HepG2 (cell line): ENCODE measurements around the gene DCPS. TPM values are rescaled to one million over a fixed set of nuclear protein-coding genes. Genes with fewer than 3 reads are reported as not detected.

Experiments used
- ATAC-seq: fragments of 200-7000 bp; cut with Tn5 transposase; 3 replicates; pipeline ENCODE4 v1.9.1; 2020; ENCODE audit warnings: mild to moderate bottlenecking, moderate library complexity
- BruUV-seq: library from RNA; stranded (reverse); fragments of 400-500 nt; replicated peaks from 2 replicates; lab custom pipeline; 2021; lab: Mats Ljungman, UMichigan
- CTCF ChIA-PET: fragments of 300-600 bp; formaldehyde crosslinking; extraction: SDS; loops from one replicate; lab custom pipeline; 2021; ENCODE audit warnings: low total read pairs, inconsistent platforms, low intra/inter-chr PET ratio; lab: Yijun Ruan, JAX
- POLR2A ChIA-PET: fragments of 350-600 bp; sonication (Branson Sonifier 250); formaldehyde crosslinking; loops from one replicate; lab custom pipeline; 2020; ENCODE audit warnings: antibody characterized with exemption, inconsistent platforms; lab: Yijun Ruan, JAX
- DNase-seq: peaks from one replicate; pipeline ENCODE4 v3.0.0-alpha.2; 2015; ENCODE audit warnings: low spot score
- FAIRE-seq: peaks from 3 replicates; lab custom pipeline; 2011; peaks lifted over from hg19 to GRCh38; lab: Jason Lieb, UNC
- H2AFZ ChIP-seq: one replicate; pipeline ENCODE4 v1.6.1; 2011; ENCODE audit warnings: low read length, inconsistent platforms
- H3K27ac ChIP-seq: fragments of 300-600 bp; 3 replicates; pipeline ENCODE4 v1.8.0; 2011; ENCODE audit warnings: mixed run types, mild to moderate bottlenecking, mixed read lengths, low read length, inconsistent platforms; ENCODE audit not compliant: insufficient read depth; ENCODE audit errors: extremely low read length
- H3K27me3 ChIP-seq, 2 experiments: fragments of 200-600 bp in 1 of 2; 2 replicates in 1 of 2; 3 replicates in 1 of 2; pipeline versions ENCODE4 v1.6.0 to v1.8.0; 2011; ENCODE audit warnings: low read length in 2 of 2, mild to moderate bottlenecking in 2 of 2, moderate library complexity in 2 of 2, inconsistent platforms in 1 of 2; ENCODE audit not compliant: insufficient read depth in 2 of 2, control insufficient read depth in 1 of 2
- H3K36me3 ChIP-seq, 2 experiments: fragments of 200-600 bp in 1 of 2; replicated peaks in 1 of 2; 2 replicates in 1 of 2; 3 replicates in 1 of 2; pipeline versions ENCODE4 v1.5.1 to v1.8.0; 2011; ENCODE audit warnings: low read length in 2 of 2, inconsistent platforms in 1 of 2; ENCODE audit not compliant: insufficient read depth in 2 of 2, control insufficient read depth in 1 of 2
- H3K4me1 ChIP-seq: 2 replicates; pipeline ENCODE4 v1.5.1; 2012; ENCODE audit warnings: low read length, inconsistent platforms; ENCODE audit not compliant: insufficient read depth
- H3K4me2 ChIP-seq: 2 replicates; pipeline ENCODE4 v1.6.0; 2011; ENCODE audit warnings: low read depth, low read length, inconsistent platforms
- H3K4me3 ChIP-seq, 3 experiments: fragments of 200-600 bp in 1 of 3; sonication (generic), shearing (Covaris generic) in 1 of 3; replicated peaks in 1 of 3; 2 replicates each; pipeline ENCODE4 v1.5.1; 2011 to 2016; ENCODE audit warnings: low read length in 3 of 3, inconsistent platforms in 2 of 3, low read depth in 2 of 3, mild to moderate bottlenecking in 2 of 3, control low read depth in 1 of 3, mixed read lengths in 1 of 3; ENCODE audit not compliant: insufficient read depth in 1 of 3
- H3K79me2 ChIP-seq: one replicate; pipeline ENCODE4 v1.6.1; 2011; ENCODE audit warnings: low read length, inconsistent platforms; ENCODE audit not compliant: insufficient read depth
- H3K9ac ChIP-seq: 2 replicates; pipeline ENCODE4 v1.6.0; 2011; ENCODE audit warnings: mild to moderate bottlenecking, low read depth, low read length, inconsistent platforms; ENCODE audit not compliant: insufficient read depth
- H3K9me3 ChIP-seq: 2 replicates; pipeline ENCODE4 v1.5.1; 2012; ENCODE audit warnings: mild to moderate bottlenecking, low read length
- H4K20me1 ChIP-seq: 2 replicates; pipeline ENCODE4 v1.6.0; 2011; ENCODE audit warnings: inconsistent platforms, mild to moderate bottlenecking, low read length, moderate library complexity; ENCODE audit not compliant: insufficient read depth
- NFIC ChIP-seq: IDR thresholded peaks from 2 replicates; pipeline ENCODE4 v1.6.1; 2012; ENCODE audit warnings: mild to moderate bottlenecking, low read length, inconsistent platforms
- NR2C2 ChIP-seq: sonication (generic); formaldehyde crosslinking; IDR thresholded peaks from 2 replicates; pipeline ENCODE4 v1.4.0; 2020; ENCODE audit warnings: missing genetic modification reagents, mild to moderate bottlenecking, moderate library complexity, borderline replicate concordance
- ZKSCAN8 ChIP-seq: IDR thresholded peaks from 2 replicates; pipeline ENCODE4 v1.6.1; 2016; ENCODE audit warnings: borderline replicate concordance, missing genetic modification reagents, missing compliant biosample characterization
- ZNF646 ChIP-seq: sonication (generic); formaldehyde crosslinking; IDR thresholded peaks from 2 replicates; pipeline ENCODE4 v1.9.0; 2021; ENCODE audit warnings: mild to moderate bottlenecking, missing genetic modification reagents
- ZSCAN12 ChIP-seq: sonication (generic); formaldehyde crosslinking; IDR thresholded peaks from 2 replicates; pipeline ENCODE4 v1.9.0; 2021; ENCODE audit warnings: mild to moderate bottlenecking, missing genetic modification reagents
- WGBS: methylation state at CpG from one replicate; pipeline ENCODE4 v1.1.6; 2017; ENCODE audit warnings: low lambda C conversion rate; 5-methylcytosine and 5-hydroxymethylcytosine counted together
- in situ Hi-C: cut with HindIII; loops from 2 replicates; pipeline ENCODE4 v1.10.0; 2017; ENCODE audit warnings: low pct_unique_long_range_greater_than_20kb; ENCODE audit not compliant: extremely low pct_ligation_motif_present
- intact Hi-C: fragments of 100-400 bp; cut with micrococcal nuclease; formaldehyde crosslinking; loops from one replicate; pipeline ENCODE4 v1.10.0; 2022; ENCODE audit not compliant: unreplicated experiment
- polyA plus RNA-seq, 8 experiments: library from polyadenylated mRNA; depleted of rRNA in 3 of 8; stranded (reverse) in 7 of 8; unstranded in 1 of 8; fragments of >200 nt; fragmentation: Illumina TruSeq in 4 of 8; extraction: Trizol in 4 of 8; gene quantifications; 2 replicates each; pipeline versions ENCODE4 v1.2.1 to v1.2.3, GENCODE V29; 2011 to 2016; ENCODE audit warnings: low read depth in 4 of 8, missing spikeins in 1 of 8, mixed read lengths in 1 of 8; ENCODE audit not compliant: insufficient read depth in 1 of 8
- total RNA-seq, 5 experiments: library from RNA; depleted of rRNA; stranded (reverse); fragments of >200 nt; fragmentation: Illumina TruSeq; extraction: Trizol; gene quantifications; 2 replicates each; pipeline ENCODE4 v1.2.3, GENCODE V29; 2016; ENCODE audit warnings: low read depth in 1 of 5

The DCPS gene
- total and polyA plus RNA-seq, 2 of the 13 experiments (the other 11 are each of a cell fraction or from before 2014, with no cell fraction given) = 21.9 to 22.5 TPM

- BruUV-seq = no TSS peak
- Histone ChIP-seq H3K27ac (no peak overlapping the region), H2AFZ (no peak overlapping the region), H3K4me2 (peak overlapping the region; percentile 96), H4K20me1 (no peaks in the 10 kb centered on the region), H3K27me3 (no peaks in the 10 kb centered on the region), H3K36me3 (peaks cover under 1 to 5% of the 10 kb centered on the region in 2 experiments; a peak in 3 of 5 replicates), H3K9me3 (no peaks in the 10 kb centered on the region), H3K9ac (peak overlapping the region; percentile 90), H3K79me2 (peaks cover 10% of the 10 kb centered on the region), H3K4me1 (peaks cover 50% of the 10 kb centered on the region), H3K4me3 (peak overlapping the region; percentile 87 to 96 (median 95); a peak in 4 of 6 replicates)
- no peak for FAIRE-seq
- 93% methylated on average over 10 of the region's 10 CpGs for WGBS
- ATAC-seq = no peak
- POLR2A ChIA-PET = interaction anchor here (0.7 to 1.7 kb wide), 4 partner anchors 10 to 135 kb away, joined by 3 to 19 read pairs (median 6); partner anchors contain the start of genes DCPS, FOXRED1 and SRPRA
- TF ChIP-seq ZNF646 (CRISPR knock-in tag) (no peak), ZSCAN12 (CRISPR knock-in tag) (no peak), NFIC (no peak), NR2C2 (CRISPR knock-in tag) (no peak), ZKSCAN8 (CRISPR knock-in tag) (no peak)
- intact Hi-C loops (loop anchor here (2.0 kb wide), 1 partner anchor 13 kb away; the partner anchor contains the start of genes FOXRED1 and SRPRA), in situ Hi-C loops (no loop called here)
- no peak for DNase-seq
- CTCF ChIA-PET = no interaction called here
These were observed 22.1 kb upstream of the DCPS start for GRCh38 chr11:126281666-126282175.
